Mucosa of gallbladder (tissue), 1 donor: ENCODE results near the gene NIN. TPM values are rescaled to one million over a fixed set of nuclear protein-coding genes. Genes with fewer than 3 reads are reported as not detected.

Source experiments
- DNase-seq: peaks from one replicate; pipeline ENCODE4 v3.0.0-alpha.2; 2020; ENCODE audit warnings: low spot score
- total RNA-seq: library from RNA; stranded (reverse); gene quantifications from one replicate; pipeline ENCODE4 v1.2.1, GENCODE V29; 2021
- donor health status: DM: no; HTN: no; CAD: no.

Gene NIN
- total RNA-seq, 1 donor from 2014 or later = 28.3 TPM

DNA sequence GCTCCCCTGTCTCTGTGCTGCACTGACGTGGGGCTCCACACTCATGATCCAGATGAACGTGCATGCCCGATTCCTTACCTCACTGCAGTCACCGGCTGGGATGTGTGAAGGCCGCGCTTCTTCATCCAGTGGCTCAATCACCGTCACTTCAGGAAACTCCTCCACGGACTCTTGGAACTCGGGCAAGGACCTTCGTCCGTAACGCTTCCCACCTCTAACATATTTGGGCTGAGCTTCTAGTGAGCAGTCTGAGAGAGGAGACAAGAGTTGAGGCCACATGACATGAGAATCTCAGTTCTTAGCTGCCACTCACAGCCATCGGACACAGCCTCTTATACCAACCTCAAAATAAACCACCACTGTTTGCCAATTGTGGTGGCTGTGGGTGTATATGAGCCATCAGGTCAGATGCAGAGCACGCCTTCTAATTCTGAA lies 38.3 kb downstream of the NIN start:
- DNase-seq = no peak

DNA sequence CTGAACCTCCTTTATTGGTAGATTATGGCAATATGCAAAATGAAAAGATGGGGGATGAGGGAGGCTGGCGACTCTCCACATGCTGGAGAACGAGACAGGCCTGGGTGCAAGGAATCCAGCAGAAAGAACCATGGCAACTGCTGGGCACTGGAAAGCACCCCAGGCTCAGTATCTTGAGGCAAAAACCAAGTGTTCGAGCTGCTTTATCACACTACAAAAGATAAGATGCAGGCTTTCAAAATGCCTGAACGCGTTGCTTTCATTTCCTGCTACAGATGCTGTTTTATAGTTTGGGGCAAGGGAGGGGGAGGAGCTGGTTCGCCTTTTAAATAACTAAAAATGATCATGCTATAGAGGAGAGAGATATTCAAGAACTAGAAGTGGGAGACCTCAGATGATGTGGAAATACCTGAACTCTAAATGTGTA lies 38.9 kb downstream of the NIN start:
- no peak for DNase-seq

DNA sequence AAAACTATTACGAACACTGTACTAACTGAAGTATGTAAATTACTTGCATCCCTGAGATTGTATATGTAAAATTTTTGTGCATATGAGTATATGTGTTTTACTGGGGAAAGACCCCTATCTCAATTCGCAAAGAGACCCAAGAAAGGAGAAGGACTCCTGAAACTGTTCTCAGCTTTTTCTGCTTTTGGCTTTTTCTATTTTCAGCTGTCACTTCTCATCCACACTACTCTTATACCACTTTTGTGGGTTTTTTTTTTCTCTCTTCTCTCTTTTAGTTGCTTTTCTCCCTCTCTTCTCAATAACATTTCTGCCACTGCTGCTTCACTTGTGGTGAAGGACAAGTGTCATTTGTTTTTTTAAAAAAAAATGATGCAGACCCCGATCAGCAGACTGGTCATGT lies 39.8 kb downstream of the NIN start:
- no peak for DNase-seq

DNA sequence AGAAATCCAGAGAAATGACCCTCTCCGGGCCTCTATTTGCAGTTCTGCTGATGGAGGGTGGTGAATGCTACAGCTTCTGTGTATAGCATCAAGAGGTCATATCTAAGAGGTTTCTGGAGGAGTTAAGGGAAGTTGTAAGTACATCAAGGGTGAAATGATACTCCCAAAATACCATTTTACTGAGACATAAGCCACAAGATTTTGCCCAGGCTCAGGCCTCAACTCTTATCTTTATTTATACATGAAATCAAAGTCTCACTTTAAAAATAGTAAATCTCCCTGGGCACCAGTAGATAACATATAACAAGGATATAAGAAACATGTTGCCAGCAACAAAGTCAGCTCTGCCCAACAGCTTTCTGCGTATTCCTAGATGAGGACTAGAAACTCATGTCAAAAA lies 40.4 kb downstream of the NIN start:
- DNase-seq = no peak

DNA sequence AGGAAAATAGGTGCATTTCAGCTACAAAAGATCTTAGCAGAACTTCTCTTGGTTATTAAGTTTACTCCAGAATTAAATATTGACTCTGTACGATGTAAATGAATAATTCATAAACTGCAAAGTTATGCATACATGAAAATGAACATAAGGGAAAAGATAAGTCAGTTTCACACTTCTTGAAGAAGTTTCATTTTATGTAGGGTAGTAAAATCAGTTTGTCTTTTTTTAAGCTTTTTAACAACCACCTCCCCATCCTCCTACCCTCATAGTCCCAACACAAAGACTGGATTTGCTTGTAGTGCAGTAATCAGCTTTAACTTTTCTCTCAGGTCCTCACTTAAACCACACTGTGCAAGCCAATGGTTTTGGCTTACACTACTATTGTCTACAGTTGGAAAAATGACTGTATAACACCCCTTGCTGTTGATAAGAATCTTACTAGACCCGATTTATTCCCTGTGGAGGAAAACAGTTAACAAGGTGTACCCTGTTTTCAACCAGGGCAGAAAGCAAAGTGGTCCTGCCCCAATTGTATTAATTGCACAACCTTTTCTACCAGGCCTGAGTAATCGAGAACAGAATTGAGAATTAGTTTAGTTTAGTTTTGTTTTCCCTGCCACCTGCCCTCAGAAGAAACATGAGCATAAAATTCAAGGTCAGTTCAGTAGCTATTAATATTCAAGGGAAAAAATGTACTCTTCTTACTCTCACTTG lies 44.1 kb downstream of the NIN start:
- DNase-seq = no peak

DNA sequence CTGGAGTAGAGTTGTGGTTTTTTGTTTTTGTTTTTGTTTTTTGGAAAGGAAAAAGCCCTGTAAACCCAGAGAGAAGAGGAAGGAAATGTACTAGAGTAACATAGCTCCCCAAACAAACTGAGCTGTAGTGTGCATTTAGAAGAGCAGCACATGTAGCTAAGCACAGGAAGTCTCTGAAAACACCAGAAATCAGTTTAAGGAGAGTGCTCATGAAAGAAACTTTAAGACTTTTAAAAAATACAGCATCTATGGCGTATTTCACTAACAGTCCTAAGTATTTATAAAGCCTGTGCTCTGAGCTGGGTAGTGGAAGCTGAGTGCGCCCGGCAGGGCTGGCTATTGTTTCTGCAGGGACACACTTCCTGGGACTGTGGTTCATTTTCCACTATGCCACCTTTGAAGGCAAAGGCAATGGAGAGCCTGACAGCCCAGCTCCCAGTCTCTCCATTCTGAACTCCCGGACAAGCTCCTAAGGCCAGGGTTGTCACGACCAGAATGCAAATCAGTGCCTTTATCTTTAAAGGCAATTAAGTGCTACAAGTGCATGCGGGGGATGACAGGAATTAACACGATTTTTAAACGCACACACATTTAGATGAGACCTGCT lies 45.4 kb downstream of the NIN start:
- DNase-seq = no peak

DNA sequence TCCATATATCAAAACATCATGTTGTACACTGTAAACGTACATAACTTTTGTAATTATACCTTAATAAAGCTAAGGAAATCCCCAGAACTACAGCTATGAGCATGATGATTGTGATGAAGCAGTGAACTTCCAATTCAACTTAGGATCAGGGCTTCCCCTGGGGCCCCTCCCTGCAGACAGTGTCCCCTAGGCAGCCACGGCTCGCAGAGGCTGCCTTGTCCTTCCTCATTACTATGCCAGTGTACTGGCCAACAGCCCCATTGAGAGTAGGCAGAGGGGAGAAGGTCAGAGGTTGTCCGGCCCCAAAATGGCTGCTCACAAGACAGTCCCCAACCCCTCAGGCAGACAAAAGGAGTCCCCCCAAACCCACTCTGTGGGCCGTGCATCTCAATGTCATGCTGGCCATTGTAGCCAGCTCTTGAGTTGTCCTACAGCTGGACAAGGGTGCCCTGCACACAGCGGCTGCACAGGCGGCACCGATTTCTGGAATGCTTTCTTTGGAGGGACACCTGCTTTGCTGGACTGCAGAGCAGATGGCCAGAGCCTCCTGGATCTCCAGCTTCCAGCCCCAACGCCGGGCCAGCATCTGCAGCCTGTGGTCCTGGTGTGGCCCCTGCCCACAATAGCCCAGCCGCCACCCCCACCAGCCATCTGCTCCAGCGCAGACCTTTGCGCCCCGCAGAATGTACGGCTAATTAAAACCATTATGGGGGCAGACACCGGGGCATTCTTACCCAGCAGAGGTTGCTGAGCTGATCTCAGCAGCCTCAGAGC lies 46.1 kb downstream of the NIN start:
- no peak for DNase-seq

DNA sequence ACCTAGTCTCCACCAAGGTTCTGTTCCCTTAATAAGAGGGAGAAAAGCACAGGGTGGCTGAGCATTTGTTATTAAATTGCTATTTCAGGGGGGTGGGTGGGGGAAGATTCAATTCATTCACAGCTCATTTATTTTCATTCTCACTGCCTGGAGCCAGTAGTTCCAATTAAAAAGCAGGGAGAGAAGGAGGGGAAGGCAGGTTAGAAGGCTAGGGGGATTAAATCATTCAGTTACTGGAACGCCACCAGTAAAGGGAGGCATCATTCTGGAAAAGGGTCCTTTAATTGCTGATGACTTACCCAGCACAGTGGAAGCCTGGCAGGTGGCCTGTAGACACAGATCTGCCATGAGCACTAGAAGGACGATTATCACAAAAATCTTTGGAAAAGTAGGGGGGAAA lies 47.4 kb downstream of the NIN start:
- no peak for DNase-seq

DNA sequence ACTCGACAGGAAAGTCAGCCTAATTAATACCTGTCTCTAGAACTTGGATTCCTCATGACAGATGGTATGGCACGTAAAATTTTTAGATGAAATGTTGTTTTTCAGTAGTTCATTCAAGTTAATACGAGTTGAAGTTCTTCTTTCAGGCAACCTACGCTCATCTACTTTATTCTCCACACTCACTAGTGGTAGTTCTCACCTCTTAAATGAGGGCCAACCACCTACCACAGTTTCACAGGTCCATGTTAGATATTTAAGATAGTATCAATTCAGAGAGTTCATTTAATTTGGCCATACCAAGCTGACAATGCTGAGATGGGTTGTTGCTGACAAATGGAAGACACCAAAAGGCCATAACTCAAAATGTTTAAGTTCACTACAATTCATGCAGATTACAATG lies 50.6 kb downstream of the NIN start:
- DNase-seq = no peak

DNA sequence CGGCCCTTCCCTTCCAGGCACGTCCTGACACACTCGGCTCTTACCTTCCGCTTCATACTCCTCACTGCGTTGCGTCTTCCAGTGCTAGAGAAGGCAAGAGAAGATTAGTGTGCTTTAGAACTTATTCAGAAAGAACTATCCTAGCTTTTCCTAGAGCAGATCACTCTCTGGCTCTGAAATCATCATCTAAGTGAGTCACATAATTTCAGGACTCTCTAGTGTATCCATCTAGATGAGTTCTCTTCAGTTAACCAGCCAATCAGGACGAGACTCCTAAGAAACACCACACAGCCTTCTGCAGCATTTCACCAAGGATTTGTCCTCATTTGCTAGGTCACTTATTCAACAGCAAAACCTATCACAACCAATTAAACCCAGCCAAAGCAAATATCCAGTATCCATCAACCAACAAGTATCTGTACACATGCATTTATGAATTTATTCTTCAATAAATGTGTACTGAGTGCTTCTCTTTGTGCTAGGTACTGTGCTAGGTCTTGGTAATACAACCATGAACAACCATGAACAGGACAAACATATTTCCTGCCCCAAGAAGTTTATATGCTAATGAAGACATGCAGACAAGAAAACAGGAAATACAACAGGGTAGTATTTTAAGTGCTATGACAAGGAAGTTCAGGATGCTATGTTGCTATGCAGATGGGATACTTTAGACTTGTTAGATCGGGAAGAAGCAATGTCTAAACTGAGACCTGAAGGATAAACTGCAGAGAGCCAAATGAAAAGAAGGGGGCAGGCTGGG lies 52.1 kb downstream of the NIN start:
- no peak for DNase-seq

DNA sequence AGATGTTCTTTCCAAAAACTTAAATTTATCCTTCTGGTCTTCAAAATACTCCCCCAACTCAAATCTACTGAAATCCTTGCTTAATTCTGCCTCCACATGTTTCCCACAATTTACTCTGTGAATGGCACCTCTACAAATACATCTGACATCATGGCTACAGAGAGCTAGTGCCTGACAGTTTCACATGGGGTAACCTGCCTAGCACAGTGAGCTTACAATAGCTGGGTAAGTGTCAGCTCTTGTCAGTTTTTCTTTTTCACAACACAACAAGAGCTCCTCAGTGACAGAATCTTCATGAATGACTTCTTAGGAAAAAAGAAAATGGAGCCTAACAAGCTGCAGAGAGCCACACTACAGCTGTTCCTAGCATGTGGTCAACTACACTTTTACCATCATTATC lies 54.4 kb downstream of the NIN start:
- DNase-seq = no peak

DNA sequence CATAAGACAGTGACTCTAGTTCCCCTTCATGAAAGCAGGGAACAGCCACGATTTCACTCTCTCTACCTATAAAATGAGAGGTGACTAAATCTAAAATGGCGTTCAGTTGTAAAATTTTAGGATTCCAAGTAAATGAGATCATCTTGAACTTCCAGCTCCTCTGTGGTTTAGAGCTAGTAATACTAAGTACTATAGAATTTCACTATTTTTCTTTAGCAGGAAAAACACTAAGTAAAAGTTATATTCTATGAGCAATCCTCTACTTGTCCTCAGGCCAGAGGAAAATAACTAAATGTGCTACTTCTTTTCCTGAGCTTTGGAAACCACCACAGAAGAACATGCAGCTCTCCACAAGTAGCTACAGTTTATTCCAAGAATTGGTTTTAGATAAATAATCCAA lies 55.6 kb downstream of the NIN start:
- DNase-seq = no peak

DNA sequence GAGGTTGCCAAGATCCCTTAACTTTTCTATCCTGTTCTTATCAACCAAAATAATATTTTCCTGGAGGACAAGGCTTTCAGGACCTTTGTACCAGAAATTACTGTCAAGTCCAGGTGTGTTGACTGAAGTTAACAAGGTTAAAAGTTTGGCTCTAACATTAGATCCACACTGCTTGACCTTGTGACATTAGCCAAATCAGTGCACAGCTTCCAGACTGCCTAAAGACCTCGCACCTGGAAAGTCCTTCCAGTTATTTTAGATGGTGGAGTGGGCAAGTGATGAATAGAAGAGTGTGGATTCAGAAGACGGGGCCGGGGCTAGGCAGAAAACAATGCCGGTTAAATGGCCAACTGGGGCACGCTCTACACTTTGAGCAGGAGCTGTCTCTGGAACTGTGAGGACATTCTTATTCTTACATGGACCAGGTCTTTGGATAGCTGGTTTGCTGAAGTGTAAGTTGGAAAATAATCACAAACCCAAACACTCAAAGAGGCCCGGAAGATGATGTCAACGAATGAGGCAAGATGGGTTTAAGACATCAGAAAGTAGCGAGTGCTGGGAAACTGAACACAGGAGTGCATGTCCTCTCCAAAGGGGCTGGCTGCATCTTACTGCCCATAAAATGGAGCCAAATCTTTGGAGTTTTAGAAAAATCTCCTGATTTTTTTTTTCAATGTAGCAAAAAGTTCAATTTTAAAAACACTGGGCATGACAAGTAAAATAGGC lies 56.3 kb downstream of the NIN start:
- no peak for DNase-seq

DNA sequence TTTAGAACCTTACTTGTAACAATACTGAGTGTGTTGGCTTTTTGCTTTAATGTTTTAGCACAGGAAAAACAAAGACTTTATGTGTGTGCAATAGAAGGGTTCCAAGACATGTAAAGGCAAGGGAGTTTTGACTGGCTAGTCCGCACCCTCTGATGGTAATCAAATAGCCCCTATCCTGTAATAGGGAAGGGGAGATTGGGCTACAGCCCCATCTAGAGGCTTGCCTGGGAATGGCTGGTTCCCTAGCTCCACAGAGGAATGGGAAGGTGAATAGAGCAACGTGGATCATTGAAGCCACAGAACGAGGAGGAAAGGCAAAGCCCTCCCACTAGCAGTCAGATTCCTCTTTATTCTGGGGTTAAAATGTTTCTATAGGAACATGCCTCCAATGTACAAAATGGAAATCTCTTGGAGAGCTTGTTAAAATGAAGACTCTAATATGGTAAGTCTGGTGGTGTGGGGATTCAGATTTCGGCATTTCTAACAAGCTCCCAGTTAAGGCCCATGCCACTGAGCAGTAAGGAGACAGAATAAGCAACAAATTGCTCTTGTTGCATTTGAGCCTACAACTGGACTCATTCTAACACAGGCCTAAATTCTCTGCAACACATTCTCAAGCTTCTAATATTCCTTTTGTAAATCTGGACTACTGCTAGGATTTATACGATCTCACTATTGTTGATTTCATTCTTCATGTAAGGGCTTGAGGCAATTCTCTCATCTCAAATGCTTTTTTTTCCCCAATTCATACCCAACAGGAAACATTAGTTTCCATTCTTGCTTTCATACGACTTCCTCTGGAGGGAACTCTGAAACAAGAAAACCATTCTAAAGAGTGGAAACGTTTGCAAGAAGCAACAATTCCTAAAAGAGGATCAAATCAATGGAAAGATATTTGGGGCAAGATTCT lies 57.1 kb downstream of the NIN start:
- no peak for DNase-seq

DNA sequence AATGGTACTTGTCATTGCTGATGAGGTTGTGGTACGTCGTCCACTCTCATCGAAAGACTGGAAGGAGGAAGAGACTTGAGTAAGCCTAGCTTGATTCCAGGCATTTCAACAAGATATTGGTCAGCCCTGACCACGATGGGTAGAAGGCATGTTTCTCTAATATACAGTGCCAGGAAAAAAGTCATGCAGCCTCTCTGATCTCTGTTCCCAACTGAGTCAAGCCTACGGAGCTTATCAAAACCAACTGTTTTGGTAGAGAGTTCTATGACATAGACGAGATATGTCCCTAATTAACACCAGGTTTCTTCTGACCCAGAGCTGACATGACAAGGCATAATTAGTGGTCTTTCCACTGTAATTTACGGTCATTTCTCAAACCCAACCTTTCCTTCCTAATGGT lies 58.5 kb downstream of the NIN start:
- DNase-seq = no peak

DNA sequence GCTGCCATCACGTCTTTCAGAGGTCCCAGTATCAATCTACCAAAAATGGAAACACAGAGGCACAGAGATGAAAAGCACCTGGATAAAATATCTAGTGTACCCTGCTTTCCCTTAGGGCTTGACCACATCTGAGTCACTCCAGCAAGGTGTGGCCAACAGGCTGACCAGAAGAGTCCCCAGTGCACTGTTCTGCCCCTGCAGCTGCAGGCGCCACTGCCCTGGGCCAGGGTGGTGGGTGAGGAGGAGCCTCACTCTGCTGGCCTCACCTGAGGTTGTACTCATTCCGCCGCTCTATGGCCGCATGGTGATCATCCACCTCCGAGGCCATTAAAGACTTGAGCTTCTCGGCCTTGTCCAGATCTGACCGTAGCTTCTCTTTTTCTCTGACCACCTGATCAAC lies 60.4 kb downstream of the NIN start:
- no peak for DNase-seq

DNA sequence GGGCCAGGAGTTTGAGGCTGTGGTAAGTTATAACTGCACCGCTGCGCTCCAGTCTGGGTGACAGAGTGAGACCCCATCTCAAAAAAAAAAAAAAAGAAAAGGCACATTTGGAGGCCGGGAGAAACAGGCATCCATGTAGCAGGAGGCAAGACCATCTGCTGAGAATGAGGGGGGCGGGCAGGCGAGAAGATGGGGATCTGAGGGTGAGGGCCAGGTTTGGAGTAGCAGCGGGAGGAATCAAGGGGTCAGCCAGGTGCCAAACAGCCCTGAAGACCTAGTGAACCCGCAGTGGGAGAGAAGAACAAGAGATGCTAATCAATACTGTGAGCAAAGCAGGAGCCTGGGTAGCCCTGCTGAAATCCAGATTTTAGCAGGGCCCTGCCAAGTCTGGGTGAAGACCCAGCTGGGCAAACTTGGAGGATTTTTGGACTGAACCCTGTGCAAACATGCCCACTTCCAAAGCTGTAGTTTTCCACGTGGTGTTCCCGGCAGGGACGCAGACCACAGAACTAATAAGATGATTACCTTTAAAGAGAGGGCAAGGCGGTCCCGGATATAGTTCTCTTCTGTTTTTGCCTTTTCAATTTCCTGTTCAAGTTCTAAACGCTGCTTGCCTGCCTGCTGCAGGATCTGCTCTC lies 61.0 kb downstream of the NIN start:
- DNase-seq = no peak

DNA sequence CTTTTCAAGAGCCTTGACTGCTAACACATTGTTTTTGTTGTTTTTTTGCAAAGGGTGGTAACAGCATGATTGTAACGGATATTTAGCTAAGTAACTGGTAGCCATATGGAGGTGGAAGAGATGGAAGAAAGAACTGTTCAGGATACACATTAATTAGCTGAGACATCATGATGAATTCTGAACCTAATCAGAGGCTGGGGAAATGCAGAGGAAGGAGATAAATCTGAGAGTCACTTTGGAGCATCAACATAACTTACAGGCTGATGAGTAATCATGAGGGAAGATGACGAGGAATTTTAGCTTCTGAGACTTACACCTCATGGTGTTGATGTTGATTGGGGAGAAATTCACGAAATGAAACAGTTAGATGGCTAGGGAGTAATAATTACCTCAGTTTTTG lies 62.3 kb downstream of the NIN start:
- DNase-seq = no peak

DNA sequence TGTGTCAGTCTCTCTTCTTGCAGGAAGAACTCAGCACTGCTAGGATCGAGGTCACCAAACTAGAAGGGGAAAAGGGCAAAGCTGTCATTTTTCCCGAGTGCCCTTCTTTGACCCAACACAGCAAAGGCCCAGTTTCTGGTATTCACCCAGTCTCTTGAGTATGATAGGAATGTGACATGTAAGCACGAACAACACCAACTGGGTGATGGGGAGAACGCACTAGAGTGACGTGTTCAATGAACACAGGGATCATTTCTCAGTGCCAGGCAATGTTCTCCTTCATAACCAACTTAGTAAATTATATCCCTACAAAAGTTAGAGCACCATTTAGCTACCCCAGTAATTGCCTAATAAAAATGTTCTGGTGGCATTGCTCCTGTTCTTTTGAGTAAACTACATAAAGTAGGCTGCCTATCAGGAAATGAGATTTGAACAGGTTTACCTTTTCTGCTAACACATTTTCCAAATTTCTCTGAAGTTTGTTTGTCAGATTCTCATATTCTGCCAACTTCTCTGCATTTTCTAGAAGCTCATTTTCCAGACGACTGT lies 64.5 kb downstream of the NIN start:
- DNase-seq = no peak
